ENCODE data around the gene PTCD2. TPM values are rescaled to one million over a fixed set of nuclear protein-coding genes. Genes with fewer than 3 reads are reported as not detected.

The PTCD2 gene
- total RNA-seq, 1 donor from 2014 or later, result 6.9 TPM

- H3K4me3 ChIP-seq, result no peak overlapping the region
- no peak for TF ChIP-seq POLR2A (IDR thresholded peaks at IDR 0.05)
- no peak for TF ChIP-seq CTCF (IDR thresholded peaks at IDR 0.05)
- TF ChIP-seq POLR2AphosphoS5 (IDR thresholded peaks at IDR 0.05; ENCODE audit: insufficient read depth in 1 of 2, low read depth in 1 of 2), result no peak
- H3K36me3 ChIP-seq, result no peaks in the 10 kb centered on the region
- no peaks in the 10 kb centered on the region for H3K4me1 ChIP-seq
- H3K27ac ChIP-seq, result no peak overlapping the region
- intact Hi-C loops (cut with DNase I), result no loop called here
- H3K27me3 ChIP-seq, result no peaks in the 10 kb centered on the region
- no peak for DNase-seq (ENCODE audit: extremely low spot score in 2 of 2)
- H3K9me3 ChIP-seq, result no peaks in the 10 kb centered on the region
These were observed 48.1 kb downstream of the PTCD2 start for GRCh38 chr5:72368271-72368670.

- DNase-seq (ENCODE audit: extremely low spot score in 2 of 2), result no peak
- H3K27ac ChIP-seq, result no peak overlapping the region
These were observed 49.1 kb downstream of the PTCD2 start for GRCh38 chr5:72369301-72369700.

DNA sequence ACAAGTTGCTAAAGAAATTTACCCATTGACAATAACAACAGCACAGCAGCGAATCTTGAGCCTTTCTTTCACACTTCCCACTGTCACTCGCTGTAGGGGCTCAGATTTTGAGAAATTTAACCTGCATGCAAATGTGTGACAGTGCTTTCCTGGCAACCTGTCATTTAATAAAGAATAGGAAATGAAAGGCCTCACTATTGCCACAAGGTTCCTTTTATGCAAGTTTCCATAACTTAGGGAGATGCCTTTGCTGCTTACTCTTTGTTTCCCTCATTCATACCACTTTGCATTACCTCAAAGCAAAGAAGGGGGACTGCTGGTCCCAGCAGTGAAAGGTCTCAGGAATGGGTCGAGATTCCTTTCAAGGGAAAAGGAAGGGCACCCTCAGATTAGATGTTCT lies 49.5 kb downstream of the PTCD2 start:
- Histone ChIP-seq H3K27me3 (no peaks in the 10 kb centered on the region), H3K27ac (no peak overlapping the region), H3K4me1 (no peaks in the 10 kb centered on the region), H3K4me3 (no peak overlapping the region), H3K36me3 (no peaks in the 10 kb centered on the region), H3K9me3 (no peaks in the 10 kb centered on the region)
- intact Hi-C loops (cut with DNase I), result loop anchor here (10.0 kb wide), 1 partner anchor 145 kb away; no protein-coding TSS in a partner anchor
- DNase-seq (ENCODE audit: extremely low spot score in 2 of 2), result no peak
- TF ChIP-seq CTCF (IDR thresholded peaks at IDR 0.05), result no peak
- TF ChIP-seq POLR2A (IDR thresholded peaks at IDR 0.05), result no peak
- TF ChIP-seq POLR2AphosphoS5 (IDR thresholded peaks at IDR 0.05; ENCODE audit: insufficient read depth in 1 of 2, low read depth in 1 of 2), result no peak

More at GRCh38 chr5:72369301-72369700, 49.1 kb downstream of the PTCD2 start:
- Histone ChIP-seq H3K27me3 (no peaks in the 10 kb centered on the region), H3K36me3 (no peaks in the 10 kb centered on the region), H3K4me1 (no peaks in the 10 kb centered on the region), H3K9me3 (no peaks in the 10 kb centered on the region), H3K4me3 (no peak overlapping the region)
- TF ChIP-seq POLR2AphosphoS5 (IDR thresholded peaks at IDR 0.05; ENCODE audit: insufficient read depth in 1 of 2, low read depth in 1 of 2) (no peak), CTCF (IDR thresholded peaks at IDR 0.05) (no peak), POLR2A (IDR thresholded peaks at IDR 0.05) (no peak)
- intact Hi-C loops (cut with DNase I), result no loop called here

- intact Hi-C loops (cut with DNase I), result loop anchor here (10.0 kb wide), 1 partner anchor 142 kb away; no protein-coding TSS in a partner anchor
- TF ChIP-seq CTCF (IDR thresholded peaks at IDR 0.05) (no peak), POLR2AphosphoS5 (IDR thresholded peaks at IDR 0.05; ENCODE audit: insufficient read depth in 1 of 2, low read depth in 1 of 2) (no peak), POLR2A (IDR thresholded peaks at IDR 0.05) (no peak)
- H3K4me3 ChIP-seq, result no peak overlapping the region
These were observed 52.2 kb downstream of the PTCD2 start for GRCh38 chr5:72372331-72372730.

DNA sequence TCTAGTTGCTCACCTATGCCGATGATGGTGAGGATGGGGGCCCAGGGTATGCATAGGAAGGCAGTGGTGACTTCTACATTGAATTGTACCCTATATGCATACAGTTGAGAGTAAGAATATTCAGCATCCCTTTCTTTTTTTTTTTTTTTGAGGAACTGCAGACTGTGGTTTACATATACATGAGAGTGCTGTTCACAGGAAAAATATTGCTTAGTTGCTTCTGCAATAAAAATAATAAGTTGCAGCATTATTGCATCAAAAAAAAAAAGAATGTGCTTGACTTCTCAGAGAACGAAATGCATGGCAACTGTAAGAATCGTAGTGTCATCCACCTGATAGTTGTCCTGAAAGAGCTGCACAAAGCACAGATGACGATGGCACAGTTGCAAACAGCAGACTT lies 52.8 kb downstream of the PTCD2 start:
- intact Hi-C loops (cut with DNase I), result loop anchor here (10.0 kb wide), 1 partner anchor 142 kb away; no protein-coding TSS in a partner anchor
- DNase-seq (ENCODE audit: extremely low spot score in 2 of 2), result no peak
- TF ChIP-seq CTCF (IDR thresholded peaks at IDR 0.05) (no peak), POLR2AphosphoS5 (IDR thresholded peaks at IDR 0.05; ENCODE audit: insufficient read depth in 1 of 2, low read depth in 1 of 2) (no peak), POLR2A (IDR thresholded peaks at IDR 0.05) (no peak)

More at GRCh38 chr5:72372331-72372730, 52.2 kb downstream of the PTCD2 start:
- Histone ChIP-seq H3K9me3 (no peaks in the 10 kb centered on the region), H3K27me3 (no peaks in the 10 kb centered on the region), H3K27ac (no peak overlapping the region), H3K36me3 (no peaks in the 10 kb centered on the region), H3K4me1 (no peaks in the 10 kb centered on the region)
- DNase-seq (ENCODE audit: extremely low spot score in 2 of 2), result no peak

More for the DNA sequence above, 52.8 kb downstream of the PTCD2 start:
- no peak overlapping the region for H3K4me3 ChIP-seq
- H3K9me3 ChIP-seq, result no peaks in the 10 kb centered on the region
- H3K36me3 ChIP-seq, result no peaks in the 10 kb centered on the region
- H3K4me1 ChIP-seq, result peaks cover under 1% of the 10 kb centered on the region
- no peak overlapping the region for H3K27ac ChIP-seq
- no peaks in the 10 kb centered on the region for H3K27me3 ChIP-seq
